Testis (tissue), 3 donors: ENCODE measurements around the gene ARID5B. TPM values are rescaled to one million over a fixed set of nuclear protein-coding genes. Genes with fewer than 3 reads are reported as not detected.

Experiments
- DNase-seq: peaks from one replicate; pipeline ENCODE4 v3.0.0-alpha.2; 2019
- H3K27ac ChIP-seq, 2 donors: fragments of 200-600 bp; sonication (generic); one replicate each; pipeline ENCODE4 v1.5.1; 2019
- H3K27me3 ChIP-seq: fragments of 200-600 bp; sonication (generic); one replicate; pipeline ENCODE4 v1.5.1; 2019
- H3K36me3 ChIP-seq: fragments of 200-600 bp; sonication (generic); one replicate; pipeline ENCODE4 v1.5.1; 2017; ENCODE audit warnings: low read depth; ENCODE audit errors: missing control alignments
- H3K4me1 ChIP-seq: fragments of 200-600 bp; sonication (generic); one replicate; pipeline ENCODE4 v1.5.1; 2019
- H3K4me3 ChIP-seq, 2 donors: fragments of 200-600 bp; sonication (generic); one replicate each; pipeline ENCODE4 v1.5.1; 2017 to 2019
- H3K9me3 ChIP-seq: fragments of 200-600 bp; sonication (generic); one replicate; pipeline ENCODE4 v1.5.1; 2017
- POLR2A ChIP-seq: fragments of 450-650 bp; IDR thresholded peaks from one replicate; pipeline ENCODE4 v1.6.1; 2017; ENCODE audit warnings: antibody characterized with exemption, mild to moderate bottlenecking, moderate library complexity
- WGBS, 2 donors: methylation state at CpG; one replicate each; pipeline ENCODE4 v1.1.5; 2018; 5-methylcytosine and 5-hydroxymethylcytosine counted together
- intact Hi-C: fragments of 100-400 bp; cut with DNase I; formaldehyde crosslinking; loops from one replicate; pipeline ENCODE4 v1.15.1; 2023; ENCODE audit warnings: low total_unique reads
- polyA plus RNA-seq: library from polyadenylated mRNA; stranded (reverse); fragments of 350-450 nt; fragmentation: Illumina TruSeq; extraction: RNeasy Lipid Tissue Mini Kit (QIAGEN cat#74804); gene quantifications from one replicate; pipeline ENCODE4 v1.2.3, GENCODE V29; 2014; ENCODE audit warnings: low read depth, low replicate concordance; ENCODE audit not compliant: insufficient read depth
- total RNA-seq, 2 donors: library from RNA; depleted of rRNA; stranded (reverse); fragments of >200 nt; gene quantifications; one replicate each; pipeline ENCODE4 v1.2.3, GENCODE V29; 2016
- TF ChIP-seq, protein P1 (sequence below), 3 experiments: fragments of 450-650 bp in 2 of 3; fragments of 200-600 bp in 1 of 3; sonication (generic) in 1 of 3; IDR thresholded peaks; one replicate each; pipeline ENCODE4 v1.5.1; 2016 to 2019; ENCODE audit warnings: antibody characterized with exemption in 3 of 3, mild to moderate bottlenecking in 2 of 3, moderate library complexity in 1 of 3

The ARID5B gene
- total and polyA plus RNA-seq, 3 donors from 2014 or later = 14.3 to 73.6 (median 52.1) TPM

DNA sequence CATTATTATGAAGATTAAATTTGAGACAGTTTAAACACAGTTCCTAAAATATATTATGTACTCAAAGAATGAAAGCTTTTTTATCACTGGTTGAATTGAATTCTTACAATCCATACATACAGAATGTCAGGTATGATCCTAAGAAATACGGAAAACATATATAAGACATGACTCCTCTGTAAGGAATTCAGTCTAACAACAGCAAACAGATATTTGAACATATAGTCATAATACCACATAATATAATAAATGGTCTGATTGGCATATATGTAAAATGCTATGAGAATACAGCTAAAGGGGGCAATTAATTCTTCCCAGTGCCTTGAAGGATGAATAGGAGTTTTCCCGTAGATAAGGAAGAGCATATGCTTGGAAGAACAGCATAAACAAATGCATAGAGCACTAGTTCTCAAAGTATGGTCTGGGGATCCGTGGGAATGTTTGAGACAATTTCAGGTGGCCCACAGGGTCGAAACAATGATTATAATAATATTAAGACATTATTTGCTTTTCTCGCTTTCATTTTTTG lies 10.6 kb upstream of the ARID5B start:
- DNase-seq = no peak
- H3K9me3 ChIP-seq = no peaks in the 10 kb centered on the region
- no peaks in the 10 kb centered on the region for H3K36me3 ChIP-seq
- intact Hi-C loops = loop anchor here (10.0 kb wide), 1 partner anchor 354 kb away; no protein-coding TSS in a partner anchor
- H3K27ac ChIP-seq = no peak overlapping the region
- H3K4me1 ChIP-seq = no peaks in the 10 kb centered on the region
- no peak overlapping the region for H3K4me3 ChIP-seq
- TF ChIP-seq POLR2A = no peak
- TF ChIP-seq, protein P1, sequence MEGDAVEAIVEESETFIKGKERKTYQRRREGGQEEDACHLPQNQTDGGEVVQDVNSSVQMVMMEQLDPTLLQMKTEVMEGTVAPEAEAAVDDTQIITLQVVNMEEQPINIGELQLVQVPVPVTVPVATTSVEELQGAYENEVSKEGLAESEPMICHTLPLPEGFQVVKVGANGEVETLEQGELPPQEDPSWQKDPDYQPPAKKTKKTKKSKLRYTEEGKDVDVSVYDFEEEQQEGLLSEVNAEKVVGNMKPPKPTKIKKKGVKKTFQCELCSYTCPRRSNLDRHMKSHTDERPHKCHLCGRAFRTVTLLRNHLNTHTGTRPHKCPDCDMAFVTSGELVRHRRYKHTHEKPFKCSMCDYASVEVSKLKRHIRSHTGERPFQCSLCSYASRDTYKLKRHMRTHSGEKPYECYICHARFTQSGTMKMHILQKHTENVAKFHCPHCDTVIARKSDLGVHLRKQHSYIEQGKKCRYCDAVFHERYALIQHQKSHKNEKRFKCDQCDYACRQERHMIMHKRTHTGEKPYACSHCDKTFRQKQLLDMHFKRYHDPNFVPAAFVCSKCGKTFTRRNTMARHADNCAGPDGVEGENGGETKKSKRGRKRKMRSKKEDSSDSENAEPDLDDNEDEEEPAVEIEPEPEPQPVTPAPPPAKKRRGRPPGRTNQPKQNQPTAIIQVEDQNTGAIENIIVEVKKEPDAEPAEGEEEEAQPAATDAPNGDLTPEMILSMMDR (IDR thresholded peaks at IDR 0.05) = no peak
- no peaks in the 10 kb centered on the region for H3K27me3 ChIP-seq
- 92 to 96% methylated on average over 5 of the region's 5 CpGs for WGBS, 2 donors

DNA sequence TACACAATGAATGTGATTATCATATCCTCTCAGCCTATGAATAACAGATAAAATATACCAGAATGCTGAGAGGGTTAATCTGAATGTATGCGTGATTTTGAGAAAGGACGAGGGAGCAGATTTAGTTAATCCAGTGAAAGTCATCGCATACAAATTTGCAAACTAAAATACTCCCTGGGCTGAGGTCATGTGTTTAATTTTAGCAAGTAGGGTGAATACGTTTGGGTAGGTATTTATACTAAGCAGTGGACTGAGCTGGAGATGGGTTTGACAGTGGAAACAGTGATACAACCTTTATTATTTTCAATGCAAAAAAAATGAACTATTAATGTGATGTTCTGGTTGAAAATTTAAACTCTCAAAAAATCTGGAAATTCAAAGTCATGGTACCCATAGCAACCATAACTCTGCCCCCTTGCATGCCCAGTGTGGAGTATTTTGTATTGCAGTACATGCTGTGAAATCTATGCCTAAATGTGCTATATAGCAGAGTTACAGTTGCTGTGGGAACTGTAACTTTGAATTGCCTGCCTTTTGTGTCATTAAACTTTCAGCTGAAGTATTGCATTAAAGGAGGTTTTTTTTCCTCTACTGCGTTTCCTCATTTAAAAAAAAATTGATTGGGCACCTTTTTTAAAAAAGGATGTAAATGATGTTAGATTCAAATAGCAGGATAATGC lies 9.5 kb upstream of the ARID5B start:
- no peak for DNase-seq
- H3K4me1 ChIP-seq = no peaks in the 10 kb centered on the region
- 80 to 81% methylated on average over 5 of the region's 5 CpGs for WGBS, 2 donors
- intact Hi-C loops = loop anchor here (10.0 kb wide), 1 partner anchor 353 kb away; no protein-coding TSS in a partner anchor
- no peak for TF ChIP-seq POLR2A
- TF ChIP-seq, protein P1 (IDR thresholded peaks at IDR 0.05) = no peak
- H3K36me3 ChIP-seq = no peaks in the 10 kb centered on the region
- no peaks in the 10 kb centered on the region for H3K9me3 ChIP-seq
- H3K27ac ChIP-seq = no peak overlapping the region
- no peak overlapping the region for H3K4me3 ChIP-seq
- no peaks in the 10 kb centered on the region for H3K27me3 ChIP-seq

- intact Hi-C loops = loop anchor here (10.0 kb wide), 1 partner anchor 352 kb away; no protein-coding TSS in a partner anchor
These were observed 8.5 kb upstream of the ARID5B start for GRCh38 chr10:61892961-61893360.

DNA sequence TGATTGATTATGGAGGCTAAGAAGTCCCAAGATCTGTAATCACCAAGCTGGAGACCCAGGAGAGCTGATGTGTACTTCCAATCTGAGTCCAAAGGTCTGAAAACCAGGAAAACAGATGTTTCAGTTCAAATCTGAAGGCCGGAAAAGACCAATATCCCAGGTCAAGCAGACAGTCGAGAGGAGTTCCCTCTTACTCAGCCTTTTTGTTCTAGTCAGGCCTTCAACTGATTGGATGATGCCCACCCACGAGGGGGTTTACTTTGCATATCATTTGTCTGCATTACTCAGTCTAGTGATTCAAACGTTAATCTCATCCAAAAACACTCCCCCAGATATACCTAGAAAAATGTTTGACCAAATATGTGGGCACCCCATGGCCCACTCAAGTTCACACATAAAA lies 7.4 kb upstream of the ARID5B start:
- Histone ChIP-seq H3K9me3 (no peaks in the 10 kb centered on the region), H3K27me3 (no peaks in the 10 kb centered on the region), H3K4me1 (peaks cover 9% of the 10 kb centered on the region), H3K4me3 (no peak overlapping the region), H3K36me3 (no peaks in the 10 kb centered on the region), H3K27ac (no peak overlapping the region)
- no peak for DNase-seq
- TF ChIP-seq, protein P1 (IDR thresholded peaks at IDR 0.05) = no peak
- TF ChIP-seq POLR2A = no peak
- intact Hi-C loops = loop anchor here (10.0 kb wide), 1 partner anchor 351 kb away; no protein-coding TSS in a partner anchor
- 57 to 73% methylated on average over 4 of the region's 4 CpGs for WGBS, 2 donors

More at GRCh38 chr10:61892961-61893360, 8.5 kb upstream of the ARID5B start:
- Histone ChIP-seq H3K4me3 (no peak overlapping the region), H3K36me3 (no peaks in the 10 kb centered on the region), H3K9me3 (no peaks in the 10 kb centered on the region), H3K27me3 (no peaks in the 10 kb centered on the region), H3K4me1 (peaks cover 3% of the 10 kb centered on the region), H3K27ac (no peak overlapping the region)
- no peak for DNase-seq
- 93 to 94% methylated on average over 4 of the region's 4 CpGs for WGBS, 2 donors
- TF ChIP-seq POLR2A = no peak
- TF ChIP-seq, protein P1 (IDR thresholded peaks at IDR 0.05) = no peak
